Spinal cord (tissue), 10 donors: ENCODE data around the gene LYPD6. TPM values are rescaled to one million over a fixed set of nuclear protein-coding genes. Genes with fewer than 3 reads are reported as not detected.

Experiments used
- DNase-seq, 6 donors: peaks; one replicate each; pipeline versions ENCODE4 v3.0.0 to v3.0.0-alpha.2; 2013 to 2015; ENCODE audit warnings: low spot score in 6 of 6, low read depth in 4 of 6
- H3K27ac ChIP-seq: one replicate; pipeline ENCODE4 v1.5.1; 2013; ENCODE audit warnings: low read depth, low read length, control low read depth
- H3K27me3 ChIP-seq: one replicate; pipeline ENCODE4 v1.6.1; 2013; ENCODE audit warnings: low read length; ENCODE audit not compliant: control insufficient read depth, insufficient read depth
- H3K36me3 ChIP-seq: one replicate; pipeline ENCODE4 v1.6.1; 2013; ENCODE audit warnings: low read length; ENCODE audit not compliant: control insufficient read depth, insufficient read depth
- H3K4me1 ChIP-seq: one replicate; pipeline ENCODE4 v1.6.1; 2013; ENCODE audit warnings: low read length; ENCODE audit not compliant: control insufficient read depth, insufficient read depth
- H3K4me3 ChIP-seq: one replicate; pipeline ENCODE4 v1.5.1; 2013; ENCODE audit warnings: low read depth, low read length, control low read depth
- H3K9me3 ChIP-seq: one replicate; pipeline ENCODE4 v1.6.1; 2013; ENCODE audit warnings: low read length; ENCODE audit not compliant: control insufficient read depth, insufficient read depth
- WGBS: methylation state at CpG from one replicate; pipeline ENCODE4 v1.1.5; 2013; ENCODE audit warnings: missing lambda C conversion rate; ENCODE audit not compliant: insufficient coverage; 5-methylcytosine and 5-hydroxymethylcytosine counted together
- long read RNA-seq, 4 donors: transcript quantifications; one replicate each; lab custom pipeline, GENCODE V29; 2026
- polyA plus RNA-seq, 2 donors: library from polyadenylated mRNA; unstranded; fragments of 120-200 nt; gene quantifications; one replicate each; pipeline ENCODE4 v1.2.1, GENCODE V29; 2013; ENCODE audit not compliant: insufficient read length in 2 of 2
- total RNA-seq, 2 donors: library from RNA; depleted of rRNA in 1 of 2; stranded (reverse); fragments of 120-200 nt in 1 of 2; fragments of >200 nt in 1 of 2; gene quantifications; one replicate each; pipeline versions ENCODE4 v1.2.3 to v1.2.4, GENCODE V29; 2013 to 2014
- donor health status: healthy.

The LYPD6 gene, protein sequence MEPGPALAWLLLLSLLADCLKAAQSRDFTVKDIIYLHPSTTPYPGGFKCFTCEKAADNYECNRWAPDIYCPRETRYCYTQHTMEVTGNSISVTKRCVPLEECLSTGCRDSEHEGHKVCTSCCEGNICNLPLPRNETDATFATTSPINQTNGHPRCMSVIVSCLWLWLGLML
- total RNA-seq (10 to 100 TPM; 31.0 to 42.6 TPM), polyA plus RNA-seq (10 to 100 TPM; 35.6 to 44.8 TPM)
- long read RNA-seq, donor 1, full-length matches to known transcripts: 11 of 11 reads
- long read RNA-seq, donor 1, partial matches to known transcripts: 0 of 11 reads
- long read RNA-seq, donor 1, other reads (novel, unspliced or antisense): 0 of 11 reads
- long read RNA-seq, donor 2, full-length matches to known transcripts: 3 of 3 reads
- long read RNA-seq, donor 2, partial matches to known transcripts: 0 of 3 reads
- long read RNA-seq, donor 2, other reads (novel, unspliced or antisense): 0 of 3 reads
- long read RNA-seq, donor 3, full-length matches to known transcripts: 4 of 4 reads
- long read RNA-seq, donor 3, partial matches to known transcripts: 0 of 4 reads
- long read RNA-seq, donor 3, other reads (novel, unspliced or antisense): 0 of 4 reads
- long read RNA-seq, donor 4, full-length matches to known transcripts: 7 of 7 reads
- long read RNA-seq, donor 4, partial matches to known transcripts: 0 of 7 reads
- long read RNA-seq, donor 4, other reads (novel, unspliced or antisense): 0 of 7 reads

DNA sequence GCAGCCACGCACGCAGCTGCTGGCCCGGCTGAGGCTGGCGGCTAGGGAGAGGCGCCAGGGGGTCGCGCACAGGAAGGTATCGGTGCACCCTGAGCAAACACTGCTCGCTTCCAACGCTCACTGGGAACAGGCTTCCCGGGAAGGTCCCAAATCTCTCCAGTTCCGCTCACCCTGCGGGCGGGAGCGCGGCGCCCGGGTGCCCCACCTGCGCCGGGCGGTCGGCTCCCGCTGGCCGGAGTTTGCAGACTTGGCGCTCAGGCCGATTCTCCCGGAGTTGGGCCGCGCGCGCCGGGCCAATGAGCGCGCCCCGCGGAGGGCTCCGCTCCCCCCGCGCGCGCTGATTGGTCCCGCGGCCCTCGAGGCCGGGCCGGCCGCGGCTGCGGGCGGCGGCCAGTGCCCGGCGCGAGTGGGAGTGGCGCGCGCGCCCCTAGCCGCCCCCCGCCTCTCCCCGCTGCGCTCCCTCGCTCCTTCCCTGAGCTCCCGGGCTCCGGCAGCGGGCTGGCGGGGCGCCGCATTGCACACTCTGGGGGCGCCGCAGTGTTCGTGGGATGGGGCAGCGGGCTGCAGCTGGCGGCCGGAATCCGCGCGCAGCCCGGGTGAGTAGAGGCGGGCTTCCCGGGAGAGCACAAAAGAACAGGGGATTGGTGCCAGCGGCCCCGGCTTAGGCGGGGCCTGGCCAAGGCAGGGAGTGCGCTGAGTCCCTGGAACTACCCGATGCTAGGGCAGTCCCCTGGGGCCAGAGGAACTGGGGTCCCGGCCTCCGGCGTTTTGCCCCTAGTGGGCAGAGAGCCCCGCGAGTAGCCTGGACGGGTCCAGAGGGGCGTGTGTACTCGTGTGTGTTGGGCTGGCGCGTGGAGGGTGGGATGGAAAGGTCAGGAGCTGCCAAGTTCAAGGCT, at the start of gene LYPD6:
LYPD6 (plus strand) TSS at position 461 of the 896 bp plus-strand sequence. CDS start 107,122 bp downstream, outside the sequence.
- Histone ChIP-seq H3K9me3 (no peaks in the 10 kb centered on the region), H3K36me3 (no peaks in the 10 kb centered on the region), H3K4me3 (peak within 1 kb of the TSS; percentile 89), H3K27ac (peak within 1 kb of the TSS; percentile 81), H3K27me3 (peaks cover 7% of the 10 kb centered on the region), H3K4me1 (peaks cover 18% of the 10 kb centered on the region)
- WGBS: under 1% methylated on average over 94 of the region's 96 CpGs
- peak; percentile 35 to 95 (median 77) for DNase-seq

DNA sequence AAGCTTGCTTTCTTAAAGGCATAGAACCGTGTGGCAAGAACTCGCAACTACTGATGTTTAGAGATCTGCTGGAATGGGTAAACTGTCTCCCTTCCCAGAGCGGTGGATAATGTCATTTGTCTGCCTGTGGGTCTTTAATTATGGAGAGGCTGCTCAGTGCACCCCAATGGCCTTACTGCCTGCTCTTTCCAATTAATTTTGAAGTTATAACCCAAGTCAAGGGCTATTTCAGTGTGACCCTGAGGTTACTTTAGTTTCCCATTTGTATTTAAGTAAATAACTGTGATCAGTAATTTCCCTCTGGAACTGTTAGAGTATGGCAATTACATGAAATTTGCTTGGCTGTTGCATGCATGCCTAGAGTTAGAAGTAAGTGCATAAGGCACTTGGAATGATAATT, 48.9 kb upstream of the LYPD6 start:
- Histone ChIP-seq H3K36me3 (no peaks in the 10 kb centered on the region), H3K4me3 (no peak overlapping the region), H3K27me3 (no peaks in the 10 kb centered on the region), H3K9me3 (no peaks in the 10 kb centered on the region), H3K4me1 (no peaks in the 10 kb centered on the region), H3K27ac (no peak overlapping the region)
- WGBS: 71% methylated on average over 3 of the region's 3 CpGs
- DNase-seq: peak in 1 of 6 donors; percentile 92

DNA sequence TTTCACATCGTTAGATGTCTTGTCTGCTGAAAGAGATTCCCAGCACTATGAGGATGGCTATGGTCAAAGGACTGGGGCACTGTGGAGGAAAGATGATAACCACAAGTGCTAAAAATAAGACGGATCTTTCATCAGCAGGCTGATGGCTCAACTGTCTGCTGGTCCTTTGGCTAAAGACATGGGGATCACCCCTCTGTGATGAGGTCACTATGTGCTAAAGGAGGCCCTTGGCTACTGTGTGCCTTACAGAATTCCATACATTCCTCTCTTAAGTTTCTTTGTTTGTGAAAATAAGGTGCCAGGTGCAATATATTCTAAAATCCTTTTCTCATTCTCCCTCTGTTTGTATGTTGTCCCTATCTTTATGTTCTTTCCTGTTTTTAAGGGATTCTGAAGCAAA, 39.7 kb upstream of the LYPD6 start:
- Histone ChIP-seq H3K36me3 (no peaks in the 10 kb centered on the region), H3K9me3 (no peaks in the 10 kb centered on the region), H3K27me3 (no peaks in the 10 kb centered on the region), H3K27ac (no peak overlapping the region), H3K4me3 (no peak overlapping the region), H3K4me1 (no peaks in the 10 kb centered on the region)
- DNase-seq: no peak
- WGBS: 100% methylated on average over 2 of the region's 2 CpGs

DNA sequence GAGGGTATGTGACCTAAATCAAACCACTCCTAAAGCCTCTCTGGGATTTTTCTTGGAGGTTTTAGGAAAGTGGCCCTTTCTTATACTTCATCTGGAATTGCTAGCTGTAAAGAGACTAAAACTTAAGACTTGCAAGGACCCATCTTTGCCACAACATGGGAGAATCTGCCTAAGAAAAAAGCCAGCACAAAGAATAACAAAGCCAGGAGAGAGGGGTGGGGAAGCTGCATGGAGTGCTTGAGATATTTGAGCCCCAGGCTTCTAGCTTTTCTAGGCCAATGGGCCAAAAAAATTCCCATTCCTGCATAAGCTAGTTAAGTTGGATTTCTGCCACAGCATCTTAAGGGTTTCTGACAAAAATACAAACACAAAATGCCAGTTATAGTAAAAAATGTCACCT, 38.5 kb upstream of the LYPD6 start:
- Histone ChIP-seq H3K27me3 (no peaks in the 10 kb centered on the region), H3K36me3 (no peaks in the 10 kb centered on the region), H3K4me1 (no peaks in the 10 kb centered on the region), H3K4me3 (no peak overlapping the region), H3K27ac (no peak overlapping the region), H3K9me3 (no peaks in the 10 kb centered on the region)
- no peak for DNase-seq

DNA sequence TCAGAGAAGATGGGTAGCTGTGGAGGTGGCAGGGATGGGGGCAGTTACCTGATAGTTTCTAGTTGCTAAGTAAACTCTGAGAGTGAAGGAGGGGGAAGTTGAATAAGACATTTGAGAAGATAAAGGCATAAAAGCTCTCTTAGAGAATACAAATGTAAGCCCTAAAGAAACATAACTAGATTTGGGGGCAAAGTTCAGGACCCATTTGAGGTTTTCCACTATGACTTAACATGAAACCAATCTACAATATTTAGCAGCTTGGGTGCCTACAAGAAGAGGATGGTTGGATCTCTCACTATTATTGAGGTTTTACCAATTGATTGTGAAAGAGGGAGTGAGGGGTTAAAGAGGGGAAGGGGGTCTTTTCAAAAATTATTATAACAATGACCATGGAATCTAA, 34.4 kb upstream of the LYPD6 start:
- Histone ChIP-seq H3K36me3 (no peaks in the 10 kb centered on the region), H3K9me3 (no peaks in the 10 kb centered on the region), H3K4me1 (no peaks in the 10 kb centered on the region), H3K4me3 (no peak overlapping the region), H3K27me3 (no peaks in the 10 kb centered on the region), H3K27ac (no peak overlapping the region)
- no peak for DNase-seq

DNA sequence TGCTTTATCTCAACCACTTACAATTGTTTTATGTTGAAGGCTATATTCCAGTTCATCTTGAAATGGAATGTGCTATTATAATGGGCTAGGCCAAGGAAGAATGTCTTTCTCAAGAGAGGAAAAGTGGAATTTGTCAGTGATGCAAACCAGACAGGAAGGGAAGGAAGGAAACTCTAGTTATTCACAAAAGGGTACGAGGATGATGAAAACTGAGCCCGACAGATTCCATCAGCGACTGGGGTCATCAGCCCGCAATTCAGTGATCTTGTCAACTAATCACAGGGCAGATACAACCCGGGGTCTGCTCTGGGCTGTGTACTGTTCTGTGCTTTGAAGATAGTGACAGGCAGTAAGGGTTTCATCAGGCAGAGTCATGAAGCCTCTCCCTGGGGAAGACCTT, 23.4 kb upstream of the LYPD6 start:
- no peaks in the 10 kb centered on the region for H3K4me1 ChIP-seq
- H3K36me3 ChIP-seq: no peaks in the 10 kb centered on the region
- DNase-seq: no peak
- WGBS: 57% methylated on average over 4 of the region's 5 CpGs
- H3K27ac ChIP-seq: no peak overlapping the region
- H3K4me3 ChIP-seq: no peak overlapping the region
- H3K9me3 ChIP-seq: no peaks in the 10 kb centered on the region
- no peaks in the 10 kb centered on the region for H3K27me3 ChIP-seq

DNA sequence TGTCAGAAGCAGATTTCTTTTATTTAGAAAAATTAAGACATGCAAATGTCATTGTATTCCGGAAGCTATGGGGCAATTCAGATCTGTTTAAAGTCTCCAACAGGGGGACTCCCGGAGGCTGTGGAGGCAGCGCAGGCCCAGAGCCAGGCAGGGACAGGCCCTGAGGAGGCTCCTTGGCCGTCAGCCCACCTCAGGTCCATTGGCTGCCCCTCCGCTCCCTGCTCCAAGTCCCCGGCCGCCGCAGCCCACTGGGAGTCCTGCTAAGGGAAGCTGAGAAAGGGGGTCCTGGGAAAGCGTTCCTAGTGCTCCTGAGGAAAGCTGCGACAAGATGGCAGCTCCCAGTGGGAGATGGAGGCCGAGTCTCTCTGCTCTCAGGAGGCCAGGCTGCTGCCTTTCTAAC, 20.0 kb upstream of the LYPD6 start:
- Histone ChIP-seq H3K9me3 (no peaks in the 10 kb centered on the region), H3K4me3 (no peak overlapping the region), H3K4me1 (no peaks in the 10 kb centered on the region), H3K27ac (no peak overlapping the region), H3K27me3 (no peaks in the 10 kb centered on the region), H3K36me3 (no peaks in the 10 kb centered on the region)
- no peak for DNase-seq
- 93% methylated on average over 7 of the region's 11 CpGs for WGBS

DNA sequence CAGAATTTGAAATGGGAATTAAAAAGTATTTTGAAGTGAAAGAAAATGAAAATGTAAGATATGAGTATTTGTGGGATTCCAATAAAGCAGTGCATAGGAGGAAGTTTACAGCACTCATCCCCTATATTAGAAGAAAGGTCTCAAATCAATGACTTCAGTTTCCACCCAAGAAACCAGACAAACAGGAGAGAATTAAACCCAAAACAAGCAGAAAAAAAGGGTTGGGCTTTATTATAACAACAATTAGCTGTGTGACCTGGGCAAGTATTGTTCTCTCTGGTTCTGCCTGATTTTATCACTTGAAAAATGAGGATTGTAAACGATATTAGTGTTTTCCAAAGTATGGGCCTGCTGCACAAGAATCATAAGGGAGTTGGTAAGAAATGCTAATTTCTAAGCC, 18.3 kb upstream of the LYPD6 start:
- no CpG with 5 or more reads among the region's 1 CpG for WGBS

DNA sequence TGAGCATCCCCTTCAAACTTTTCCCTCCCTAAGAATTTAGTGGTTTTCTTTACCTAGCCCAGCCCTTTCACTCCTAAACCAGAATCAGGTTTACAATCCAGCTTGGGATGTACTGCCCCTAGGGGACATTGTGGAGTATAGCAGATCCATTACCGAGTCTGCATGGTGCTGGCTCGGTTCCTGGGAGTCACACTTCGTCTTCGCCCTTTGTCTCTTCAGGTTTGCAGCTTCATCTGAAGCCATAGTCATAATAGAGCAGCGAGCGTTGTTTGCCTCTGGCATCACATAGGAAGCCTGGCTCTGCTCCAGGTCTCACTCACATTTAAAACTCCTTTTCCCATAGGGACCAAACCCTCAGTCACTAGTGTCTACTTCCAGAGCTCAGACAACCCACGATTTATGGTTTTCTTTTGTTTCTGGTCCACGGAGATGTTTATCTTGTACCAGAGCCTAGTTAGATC, 16.8 kb upstream of the LYPD6 start:
- no peaks in the 10 kb centered on the region for H3K4me1 ChIP-seq
- H3K27me3 ChIP-seq: no peaks in the 10 kb centered on the region
- 14% methylated on average over 7 of the region's 8 CpGs for WGBS
- no peaks in the 10 kb centered on the region for H3K9me3 ChIP-seq
- H3K27ac ChIP-seq: no peak overlapping the region
- H3K36me3 ChIP-seq: no peaks in the 10 kb centered on the region
- peak; percentile 39 to 90 (median 54) for DNase-seq
- H3K4me3 ChIP-seq: no peak overlapping the region

More for the DNA sequence above, 18.3 kb upstream of the LYPD6 start:
- H3K27me3 ChIP-seq: no peaks in the 10 kb centered on the region
- no peaks in the 10 kb centered on the region for H3K4me1 ChIP-seq
- no peak for DNase-seq
- H3K9me3 ChIP-seq: no peaks in the 10 kb centered on the region
- H3K36me3 ChIP-seq: no peaks in the 10 kb centered on the region
- no peak overlapping the region for H3K27ac ChIP-seq
- no peak overlapping the region for H3K4me3 ChIP-seq
